Thyroid gland (tissue), 4 donors: Measurements from ENCODE around the gene TMEM273. TPM values are rescaled to one million over a fixed set of nuclear protein-coding genes. Genes with fewer than 3 reads are reported as not detected.

Source experiments
- DNase-seq, 2 donors: peaks; one replicate each; pipeline ENCODE4 v3.0.0-alpha.2; 2019
- H3K27ac ChIP-seq, 3 donors: fragments of 200-600 bp; sonication (generic); 1 replicate in 2 of 3; 2 replicates in 1 of 3; pipeline ENCODE4 v1.5.1; 2016 to 2019; ENCODE audit warnings: mild to moderate bottlenecking in 1 of 3, moderate library complexity in 1 of 3
- H3K27me3 ChIP-seq: fragments of 200-600 bp; sonication (generic); one replicate; pipeline ENCODE4 v1.5.1; 2019
- H3K36me3 ChIP-seq, 2 donors: fragments of 200-600 bp; sonication (generic); one replicate each; pipeline ENCODE4 v1.5.1; 2016 to 2019
- H3K4me1 ChIP-seq, 2 donors: fragments of 200-600 bp; sonication (generic); one replicate each; pipeline ENCODE4 v1.5.1; 2017 to 2019
- H3K4me3 ChIP-seq, 3 donors: fragments of 200-600 bp; sonication (generic); replicated peaks in 1 of 3; 1 replicate in 2 of 3; 2 replicates in 1 of 3; pipeline ENCODE4 v1.5.1; 2016; ENCODE audit warnings: mild to moderate bottlenecking in 1 of 3
- H3K9me3 ChIP-seq: fragments of 200-600 bp; sonication (generic); one replicate; pipeline ENCODE4 v1.5.1; 2017
- CTCF ChIP-seq, 6 experiments: fragments of 200-600 bp in 3 of 6; fragments of 450-650 bp in 3 of 6; sonication (generic) in 3 of 6; IDR thresholded peaks; one replicate each; pipeline ENCODE4 v1.5.1; 2016 to 2019; ENCODE audit warnings: antibody characterized with exemption in 6 of 6, mild to moderate bottlenecking in 2 of 6, inconsistent platforms in 1 of 6, moderate library complexity in 1 of 6
- POLR2A ChIP-seq, 2 donors: fragments of 450-650 bp; IDR thresholded peaks; one replicate each; pipeline ENCODE4 v1.6.1; 2017; ENCODE audit warnings: antibody characterized with exemption in 2 of 2, mild to moderate bottlenecking in 2 of 2, moderate library complexity in 1 of 2
- WGBS, 2 donors: methylation state at CpG; one replicate each; pipeline ENCODE4 v1.1.5; 2017; 5-methylcytosine and 5-hydroxymethylcytosine counted together
- intact Hi-C: fragments of 100-400 bp; cut with DNase I; formaldehyde crosslinking; loops from one replicate; pipeline ENCODE4 v1.15.1; 2023
- total RNA-seq, 4 donors: library from RNA; depleted of rRNA; stranded (reverse); fragments of >200 nt; gene quantifications; one replicate each; pipeline ENCODE4 v1.2.3, GENCODE V29; 2016

TMEM273 gene
- total RNA-seq, 4 donors from 2014 or later, result 4.2 to 15.0 (median 13.2) TPM

GRCh38 chr10:49151025-49151445, 37.2 kb downstream of the TMEM273 start:
- TF ChIP-seq CTCF (IDR thresholded peaks at IDR 0.05) (no peak), POLR2A (IDR thresholded peaks at IDR 0.05) (no peak)
- WGBS, 2 donors, result 60 to 89% methylated on average over 2 of the region's 2 CpGs
- H3K27me3 ChIP-seq, result no peaks in the 10 kb centered on the region
- no peaks in the 10 kb centered on the region for H3K4me1 ChIP-seq
- H3K27ac ChIP-seq, result no peak overlapping the region
- intact Hi-C loops, result no loop called here
- no peaks in the 10 kb centered on the region for H3K9me3 ChIP-seq
- no peak for DNase-seq
- no peak overlapping the region for H3K4me3 ChIP-seq
- H3K36me3 ChIP-seq, result no peaks in the 10 kb centered on the region

- Histone ChIP-seq H3K4me1 (no peaks in the 10 kb centered on the region), H3K4me3 (no peak overlapping the region), H3K9me3 (no peaks in the 10 kb centered on the region), H3K27me3 (no peaks in the 10 kb centered on the region), H3K27ac (no peak overlapping the region), H3K36me3 (no peaks in the 10 kb centered on the region)
- TF ChIP-seq CTCF (IDR thresholded peaks at IDR 0.05) (no peak), POLR2A (IDR thresholded peaks at IDR 0.05) (no peak)
- 80 to 82% methylated on average over 5 of the region's 5 CpGs for WGBS, 2 donors
- intact Hi-C loops, result no loop called here
- DNase-seq, result no peak
These were observed 37.8 kb downstream of the TMEM273 start for GRCh38 chr10:49150426-49150825.

- Histone ChIP-seq H3K36me3 (no peaks in the 10 kb centered on the region), H3K4me1 (no peaks in the 10 kb centered on the region), H3K27me3 (no peaks in the 10 kb centered on the region), H3K27ac (no peak overlapping the region), H3K4me3 (no peak overlapping the region), H3K9me3 (no peaks in the 10 kb centered on the region)
- 65 to 67% methylated on average over 3 of the region's 3 CpGs for WGBS, 2 donors
- peak; percentile 42 to 69 for DNase-seq
- TF ChIP-seq POLR2A (IDR thresholded peaks at IDR 0.05) (no peak), CTCF (IDR thresholded peaks at IDR 0.05) (no peak)
- intact Hi-C loops, result no loop called here
These were observed 38.3 kb downstream of the TMEM273 start for GRCh38 chr10:49149881-49150280.

GRCh38 chr10:49144058-49144720, 44.0 kb downstream of the TMEM273 start:
- WGBS, 2 donors, result 68% methylated on average over 2 of the region's 2 CpGs
- H3K27ac ChIP-seq, result no peak overlapping the region
- no peaks in the 10 kb centered on the region for H3K27me3 ChIP-seq
- H3K4me3 ChIP-seq, result no peak overlapping the region
- H3K4me1 ChIP-seq, result peaks cover 3 to 20% of the 10 kb centered on the region in 2 donors
- intact Hi-C loops, result no loop called here
- no peaks in the 10 kb centered on the region for H3K36me3 ChIP-seq
- H3K9me3 ChIP-seq, result no peaks in the 10 kb centered on the region
- DNase-seq, result no peak
- TF ChIP-seq CTCF (IDR thresholded peaks at IDR 0.05) (no peak), POLR2A (IDR thresholded peaks at IDR 0.05) (no peak)

GRCh38 chr10:49143249-49143648, 44.9 kb downstream of the TMEM273 start:
- no peaks in the 10 kb centered on the region for H3K36me3 ChIP-seq
- DNase-seq, result no peak
- peaks cover 3 to 27% of the 10 kb centered on the region in 2 donors for H3K4me1 ChIP-seq
- intact Hi-C loops, result no loop called here
- H3K27ac ChIP-seq, result no peak overlapping the region
- H3K4me3 ChIP-seq, result no peak overlapping the region
- H3K27me3 ChIP-seq, result no peaks in the 10 kb centered on the region
- TF ChIP-seq CTCF (IDR thresholded peaks at IDR 0.05), result no peak
- no peak for TF ChIP-seq POLR2A (IDR thresholded peaks at IDR 0.05)
- no peaks in the 10 kb centered on the region for H3K9me3 ChIP-seq
